Effector memory CD8-positive, alpha-beta T cell (primary cell): ENCODE measurements around the gene ATXN7L3.

Experiments
- ATAC-seq: fragments of 150-1000 bp; cut with Tn5 transposase; replicated peaks from 2 replicates; pipeline ENCODE4 v1.10.0; 2021; ENCODE audit warnings: mild to moderate bottlenecking, moderate library complexity
- DNase-seq, 3 experiments: peaks; one replicate each; pipeline ENCODE4 v3.0.0; 2021
- H3K27ac Mint-ChIP-seq, 2 donors: one replicate each; pipeline ENCODE4 v1.8.0; 2022; ENCODE audit warnings: mild to moderate bottlenecking in 2 of 2, mixed read lengths in 2 of 2, moderate library complexity in 2 of 2
- H3K27me3 Mint-ChIP-seq, 2 donors: one replicate each; pipeline ENCODE4 v1.8.0; 2022; ENCODE audit warnings: mixed read lengths in 2 of 2
- H3K36me3 Mint-ChIP-seq: one replicate; pipeline ENCODE4 v1.8.0; 2022; ENCODE audit warnings: mild to moderate bottlenecking, moderate library complexity, mixed read lengths; ENCODE audit not compliant: insufficient read depth
- H3K4me1 Mint-ChIP-seq, 2 donors: one replicate each; pipeline ENCODE4 v1.8.0; 2022; ENCODE audit warnings: low read depth in 2 of 2, mixed read lengths in 2 of 2
- H3K4me3 Mint-ChIP-seq, 2 donors: one replicate each; pipeline ENCODE4 v1.8.0; 2022; ENCODE audit warnings: mild to moderate bottlenecking in 2 of 2, mixed read lengths in 2 of 2, moderate library complexity in 2 of 2
- H3K9me3 Mint-ChIP-seq, 2 donors: one replicate each; pipeline ENCODE4 v1.8.0; 2022; ENCODE audit warnings: mixed read lengths in 2 of 2

ATXN7L3 gene

DNA sequence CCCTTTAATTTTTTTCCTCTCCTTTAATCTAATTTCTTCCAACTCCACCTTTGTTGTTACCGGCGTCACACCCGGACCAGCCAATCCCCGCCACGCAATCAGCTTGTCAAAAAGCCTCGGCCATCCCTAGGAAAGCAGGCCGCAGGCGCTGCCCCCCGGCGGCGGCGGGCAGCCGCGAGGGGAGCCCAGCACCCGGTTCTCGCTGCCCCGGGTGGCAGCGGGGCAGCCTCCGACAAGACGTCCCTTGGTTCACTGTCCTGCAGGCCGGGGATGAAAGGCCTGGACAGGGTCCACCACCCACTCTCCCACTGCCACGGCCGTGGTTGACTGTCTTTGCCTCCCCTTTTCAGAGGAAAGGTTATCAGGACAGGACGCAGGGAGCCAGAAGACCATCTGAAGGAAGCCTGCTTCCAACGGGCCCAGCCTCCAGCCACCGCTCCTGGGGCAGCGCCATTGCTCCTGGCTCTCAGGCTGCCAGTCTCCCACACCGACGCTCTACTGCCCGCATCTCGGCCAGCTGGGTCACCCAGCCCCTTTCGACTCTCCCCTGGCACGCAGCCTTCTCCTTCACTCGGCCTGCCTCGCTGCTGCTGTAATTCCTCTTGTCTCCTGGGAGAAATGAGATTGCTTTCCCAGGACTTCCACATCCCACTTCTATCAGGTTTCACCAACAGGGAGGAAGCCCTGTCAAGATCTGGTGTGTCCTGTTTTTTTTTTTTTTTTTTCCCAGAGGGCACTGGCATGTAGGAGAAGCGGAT, 22.6 kb upstream of the ATXN7L3 start:
- peaks cover 30% of the 10 kb centered on the region for H3K36me3 Mint-ChIP-seq
- peaks cover 17 to 21% of the 10 kb centered on the region in 2 donors for H3K4me1 Mint-ChIP-seq
- H3K27me3 Mint-ChIP-seq: no peaks in the 10 kb centered on the region
- no peaks in the 10 kb centered on the region for H3K9me3 Mint-ChIP-seq
- H3K4me3 Mint-ChIP-seq: peak overlapping the region; percentile 99
- peak overlapping the region; percentile 94 to 97 for H3K27ac Mint-ChIP-seq
- ATAC-seq (no peak), DNase-seq (no peak)

DNA sequence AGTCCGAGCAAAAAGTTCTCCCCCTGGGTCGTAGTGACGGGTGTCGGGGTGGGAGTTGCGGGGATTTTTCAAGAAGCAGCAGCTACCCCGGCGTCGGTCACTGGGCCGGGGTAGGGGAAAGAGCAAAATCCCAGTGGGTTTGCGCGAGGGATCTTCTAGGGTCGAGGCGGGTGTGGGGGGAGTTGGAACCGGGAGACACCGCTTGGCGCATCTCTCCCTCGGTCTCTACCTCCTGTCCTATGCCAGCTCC, 22.1 kb upstream of the ATXN7L3 start:
- Mint-ChIP-seq H3K9me3 (no peaks in the 10 kb centered on the region), H3K27ac (peak overlapping the region; percentile 94 to 97), H3K36me3 (peaks cover 33% of the 10 kb centered on the region), H3K4me3 (peak overlapping the region; percentile 99), H3K4me1 (peaks cover 21 to 25% of the 10 kb centered on the region in 2 donors), H3K27me3 (no peaks in the 10 kb centered on the region)
- no peak for DNase-seq
- ATAC-seq: no peak

- Mint-ChIP-seq H3K4me1 (peaks cover 26 to 31% of the 10 kb centered on the region in 2 donors), H3K36me3 (peaks cover 35% of the 10 kb centered on the region), H3K27me3 (no peaks in the 10 kb centered on the region), H3K4me3 (peak overlapping the region; percentile 99), H3K27ac (peak overlapping the region; percentile 94 to 97), H3K9me3 (no peaks in the 10 kb centered on the region)
- ATAC-seq (peak; percentile 33), DNase-seq (peak; percentile 51 to 63 (median 53))
Measured at GRCh38 chr17:44221084-44221861, 21.6 kb upstream of the ATXN7L3 start.

- H3K4me1 Mint-ChIP-seq: peaks cover 34 to 35% of the 10 kb centered on the region in 2 donors
- ATAC-seq (peak; percentile 42), DNase-seq (peak; percentile 42 to 59 (median 52))
- H3K27ac Mint-ChIP-seq: peak overlapping the region; percentile 94 to 97
- no peaks in the 10 kb centered on the region for H3K9me3 Mint-ChIP-seq
- H3K4me3 Mint-ChIP-seq: peak overlapping the region; percentile 99
- peaks cover 40% of the 10 kb centered on the region for H3K36me3 Mint-ChIP-seq
- H3K27me3 Mint-ChIP-seq: no peaks in the 10 kb centered on the region
Measured at GRCh38 chr17:44220213-44221083, 20.8 kb upstream of the ATXN7L3 start.

DNA sequence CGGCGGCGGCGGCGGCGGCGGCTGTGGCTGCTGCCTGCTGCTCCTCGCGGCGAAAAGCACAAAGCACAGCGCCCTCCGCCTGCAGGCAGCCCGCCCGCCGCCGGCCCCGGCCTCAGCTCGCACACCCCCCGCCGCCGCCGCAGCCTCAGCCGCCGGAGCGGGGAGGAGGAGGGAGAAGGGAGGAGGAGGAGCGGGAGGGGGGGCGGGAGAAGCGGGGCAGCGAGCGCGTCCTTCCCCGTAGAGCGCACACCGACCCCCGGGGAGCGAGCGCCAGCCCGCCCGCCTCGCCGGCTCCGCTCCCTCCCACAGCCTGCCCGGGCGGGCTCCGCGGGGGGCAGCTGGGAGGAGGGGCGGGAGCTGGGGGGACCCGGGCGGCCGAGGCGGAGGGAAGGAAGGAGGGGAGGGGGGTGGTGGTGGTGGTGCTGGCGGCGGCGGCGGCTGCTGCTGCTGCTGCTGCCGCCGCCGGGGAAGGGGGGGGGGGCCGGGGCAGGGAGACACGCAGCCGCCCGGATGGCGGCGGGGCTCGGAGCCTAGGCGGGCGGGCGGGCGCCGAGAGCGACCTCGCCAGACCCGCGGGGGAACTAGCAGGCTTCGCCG, 20.0 kb upstream of the ATXN7L3 start, which contains the start of gene UBTF:
TSS of gene UBTF (minus strand) at position 60 of the 597 bp plus-strand sequence. CDS start 1,446 bp downstream, outside the sequence.
- DNase-seq (peak; percentile 66 to 73 (median 67)), ATAC-seq (peak; percentile 40)
- H3K4me3 Mint-ChIP-seq: peak within 1 kb of the TSS; percentile 99
- no peaks in the 10 kb centered on the region for H3K9me3 Mint-ChIP-seq
- peaks cover 35 to 40% of the 10 kb centered on the region in 2 donors for H3K4me1 Mint-ChIP-seq
- H3K36me3 Mint-ChIP-seq: peaks cover 46% of the 10 kb centered on the region
- peak within 1 kb of the TSS; percentile 94 to 97 for H3K27ac Mint-ChIP-seq
- no peaks in the 10 kb centered on the region for H3K27me3 Mint-ChIP-seq

- H3K4me1 Mint-ChIP-seq: peaks cover 35 to 40% of the 10 kb centered on the region in 2 donors
- peaks cover 49% of the 10 kb centered on the region for H3K36me3 Mint-ChIP-seq
- no peaks in the 10 kb centered on the region for H3K9me3 Mint-ChIP-seq
- H3K27me3 Mint-ChIP-seq: no peaks in the 10 kb centered on the region
- peak; percentile 48 for ATAC-seq
- no peak overlapping the region for H3K27ac Mint-ChIP-seq
- peak; percentile 58 to 69 (median 63) for DNase-seq
- peak overlapping the region in 1 of 2 donors; percentile 99 for H3K4me3 Mint-ChIP-seq
Measured at GRCh38 chr17:44219108-44219615, 19.5 kb upstream of the ATXN7L3 start.

DNA sequence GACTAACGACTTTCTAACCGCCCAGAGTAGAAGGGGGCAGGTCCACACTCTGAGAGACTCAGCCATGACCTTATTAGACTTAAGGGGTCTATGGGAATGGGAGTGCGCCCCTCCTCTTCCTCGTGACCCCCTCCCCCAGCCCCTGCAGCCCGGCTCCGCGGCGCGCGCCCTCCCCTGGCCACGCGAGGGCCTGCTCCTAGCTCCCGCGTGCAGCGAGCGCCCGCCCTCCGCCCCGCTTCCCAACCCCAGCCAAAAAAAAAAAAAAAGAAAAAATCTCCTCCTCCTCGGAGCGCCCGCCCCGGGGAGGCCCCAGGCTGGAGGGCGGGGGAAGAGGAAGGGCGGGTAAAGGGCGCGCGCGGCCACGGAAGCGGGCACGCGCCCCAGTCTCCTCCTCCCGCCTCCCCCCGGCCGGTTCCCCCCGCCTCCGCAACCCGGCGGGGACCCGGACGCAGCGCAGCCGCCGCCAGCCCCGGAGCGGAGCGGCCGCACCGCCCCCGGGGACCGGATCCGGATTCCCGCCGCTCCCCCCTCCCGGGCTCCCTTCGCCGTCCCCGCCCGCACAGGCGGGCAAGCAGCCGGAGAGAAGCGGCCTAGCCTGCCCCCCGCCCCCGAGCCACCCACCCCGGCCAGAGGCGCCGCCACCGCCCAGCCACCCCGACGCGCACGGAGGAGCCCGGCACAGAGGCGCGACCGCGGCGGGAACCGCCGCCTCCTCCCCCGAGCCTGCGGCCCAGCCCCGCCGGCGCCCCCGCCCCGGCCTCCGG, 18.8 kb upstream of the ATXN7L3 start:
- Mint-ChIP-seq H3K4me1 (peaks cover 41 to 47% of the 10 kb centered on the region in 2 donors), H3K27ac (peak overlapping the region; percentile 86 to 87), H3K4me3 (peak overlapping the region; percentile 55 to 74), H3K9me3 (no peaks in the 10 kb centered on the region), H3K36me3 (peaks cover 53% of the 10 kb centered on the region), H3K27me3 (no peaks in the 10 kb centered on the region)
- DNase-seq: peak; percentile 80 to 84 (median 83)
- peak; percentile 42 for ATAC-seq

- no peaks in the 10 kb centered on the region for H3K9me3 Mint-ChIP-seq
- peak overlapping the region; percentile 86 to 87 for H3K27ac Mint-ChIP-seq
- DNase-seq (no peak), ATAC-seq (no peak)
- peaks cover 40 to 52% of the 10 kb centered on the region in 2 donors for H3K4me1 Mint-ChIP-seq
- H3K27me3 Mint-ChIP-seq: no peaks in the 10 kb centered on the region
- H3K36me3 Mint-ChIP-seq: peaks cover 59% of the 10 kb centered on the region
- peak overlapping the region; percentile 55 to 74 for H3K4me3 Mint-ChIP-seq
Measured at GRCh38 chr17:44217738-44218343, 18.2 kb upstream of the ATXN7L3 start.

- Mint-ChIP-seq H3K27ac (peak overlapping the region in 1 of 2 donors; percentile 89), H3K36me3 (peaks cover 66% of the 10 kb centered on the region), H3K9me3 (no peaks in the 10 kb centered on the region), H3K4me3 (peak overlapping the region; percentile 55 to 70), H3K27me3 (no peaks in the 10 kb centered on the region), H3K4me1 (peaks cover 31 to 46% of the 10 kb centered on the region in 2 donors)
- ATAC-seq: no peak
- no peak for DNase-seq
Measured at GRCh38 chr17:44216694-44217093, 17.0 kb upstream of the ATXN7L3 start.

- peaks cover 66% of the 10 kb centered on the region for H3K36me3 Mint-ChIP-seq
- H3K4me3 Mint-ChIP-seq: peak overlapping the region; percentile 55 to 70
- no peak for ATAC-seq
Measured at GRCh38 chr17:44216173-44216572, 16.5 kb upstream of the ATXN7L3 start.

DNA sequence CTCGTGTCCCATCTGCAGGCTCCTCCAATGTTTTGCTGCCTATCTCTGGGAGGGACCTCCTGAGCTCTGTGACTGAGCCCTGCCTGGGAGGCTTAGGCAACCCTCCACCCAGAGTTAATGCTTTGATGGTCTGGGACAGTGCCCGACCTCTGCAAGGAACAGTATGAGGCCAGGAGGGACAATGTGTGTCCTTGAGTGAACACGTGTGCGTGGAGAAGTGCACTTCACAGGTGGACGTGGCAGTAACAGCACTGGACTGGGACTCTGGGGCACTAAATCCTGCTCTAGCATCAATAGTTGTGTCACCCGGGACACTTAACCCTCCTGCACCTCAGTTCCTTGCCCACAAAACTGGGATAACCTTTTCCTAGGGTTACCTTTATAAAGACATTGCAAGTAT, 15.2 kb upstream of the ATXN7L3 start:
- no peaks in the 10 kb centered on the region for H3K9me3 Mint-ChIP-seq
- no peaks in the 10 kb centered on the region for H3K27me3 Mint-ChIP-seq
- no peak for ATAC-seq
- no peak for DNase-seq
- peak overlapping the region in 1 of 2 donors; percentile 10 for H3K4me3 Mint-ChIP-seq
- peaks cover 64% of the 10 kb centered on the region for H3K36me3 Mint-ChIP-seq
- H3K4me1 Mint-ChIP-seq: peaks cover 34 to 48% of the 10 kb centered on the region in 2 donors
- peak overlapping the region; percentile 45 to 57 for H3K27ac Mint-ChIP-seq

More at GRCh38 chr17:44216173-44216572, 16.5 kb upstream of the ATXN7L3 start:
- DNase-seq: no peak
- no peaks in the 10 kb centered on the region for H3K9me3 Mint-ChIP-seq
- H3K4me1 Mint-ChIP-seq: peaks cover 31 to 44% of the 10 kb centered on the region in 2 donors
- peak overlapping the region; percentile 45 to 89 for H3K27ac Mint-ChIP-seq
- no peaks in the 10 kb centered on the region for H3K27me3 Mint-ChIP-seq

GRCh38 chr17:44214230-44214494, 14.5 kb upstream of the ATXN7L3 start:
- H3K27me3 Mint-ChIP-seq: no peaks in the 10 kb centered on the region
- H3K36me3 Mint-ChIP-seq: peaks cover 71% of the 10 kb centered on the region

More at GRCh38 chr17:44214230-44214494, 14.5 kb upstream of the ATXN7L3 start:
- DNase-seq (no peak), ATAC-seq (no peak)
- Mint-ChIP-seq H3K9me3 (no peaks in the 10 kb centered on the region), H3K4me3 (peak overlapping the region in 1 of 2 donors; percentile 10), H3K4me1 (peaks cover 34 to 49% of the 10 kb centered on the region in 2 donors), H3K27ac (peak overlapping the region; percentile 57 to 67)
